Measurements from ENCODE around the gene NKX1-1. TPM values are rescaled to one million over a fixed set of nuclear protein-coding genes. Genes with fewer than 3 reads are reported as not detected.

Gene NKX1-1
- total and polyA plus RNA-seq, 2 of the 8 experiments (the other 6 are each of a cell fraction or from before 2014, with no cell fraction given): not detected

GRCh38 chr4:1364217-1364616 is 42.0 kb downstream of the NKX1-1 start (continued):
- TF ChIP-seq ASH2L (IDR thresholded peaks at IDR 0.05; ENCODE audit: low read length): no peak
- TF ChIP-seq EP300 (IDR thresholded peaks at IDR 0.05; ENCODE audit: borderline replicate concordance in 1 of 2, low read depth in 2 of 2, low read length in 2 of 2): no peak
- TF ChIP-seq USF2 (IDR thresholded peaks at IDR 0.05; ENCODE audit: low read length): no peak

All from H1 (cell line).